Astrocyte (in vitro differentiated cells and primary cell): ENCODE results near the gene MARCHF6. TPM values are rescaled to one million over a fixed set of nuclear protein-coding genes. Genes with fewer than 3 reads are reported as not detected.

Source experiments
- DNase-seq: peaks from one replicate; pipeline ENCODE4 v3.0.0-alpha.2; 2010; ENCODE audit warnings: low read depth
- FAIRE-seq: peaks from 2 replicates; lab custom pipeline; 2011; peaks lifted over from hg19 to GRCh38; lab: Jason Lieb, UNC
- H2AFZ ChIP-seq: 2 replicates; pipeline ENCODE4 v1.6.0; 2012; ENCODE audit warnings: low read depth, low read length, inconsistent platforms
- H3K27ac ChIP-seq: 2 replicates; pipeline ENCODE4 v1.5.1; 2011; ENCODE audit warnings: low read depth, low read length, inconsistent platforms
- H3K27me3 ChIP-seq: 2 replicates; pipeline ENCODE4 v1.6.0; 2011; ENCODE audit warnings: low read length, inconsistent platforms; ENCODE audit not compliant: insufficient read depth
- H3K36me3 ChIP-seq: 2 replicates; pipeline ENCODE4 v1.5.1; 2011; ENCODE audit warnings: low read length, inconsistent platforms; ENCODE audit not compliant: insufficient read depth
- H3K4me1 ChIP-seq: 2 replicates; pipeline ENCODE4 v1.5.1; 2011; ENCODE audit warnings: low read length, inconsistent platforms; ENCODE audit not compliant: insufficient read depth
- H3K4me2 ChIP-seq: 2 replicates; pipeline ENCODE4 v1.6.0; 2012; ENCODE audit warnings: low read length, inconsistent platforms
- H3K4me3 ChIP-seq: 2 replicates; pipeline ENCODE4 v1.5.1; 2011; ENCODE audit warnings: low read depth, mild to moderate bottlenecking, low read length, inconsistent platforms; ENCODE audit not compliant: insufficient read depth
- H3K79me2 ChIP-seq: 2 replicates; pipeline ENCODE4 v1.6.0; 2012; ENCODE audit warnings: mild to moderate bottlenecking, low read length, inconsistent platforms; ENCODE audit not compliant: insufficient read depth
- H3K9ac ChIP-seq: 2 replicates; pipeline ENCODE4 v1.6.0; 2012; ENCODE audit warnings: mild to moderate bottlenecking, low read length, inconsistent platforms
- H3K9me3 ChIP-seq: 2 replicates; pipeline ENCODE4 v1.5.1; 2012; ENCODE audit warnings: low read depth, mild to moderate bottlenecking, low read length, inconsistent platforms; ENCODE audit not compliant: insufficient read depth
- H4K20me1 ChIP-seq: 2 replicates; pipeline ENCODE4 v1.6.0; 2012; ENCODE audit warnings: low read length, inconsistent platforms; ENCODE audit not compliant: insufficient read depth
- H3K27ac Mint-ChIP-seq: one replicate; pipeline ENCODE4 v1.8.0; 2021; ENCODE audit warnings: mild to moderate bottlenecking, mixed read lengths; ENCODE audit not compliant: unreplicated experiment
- H3K27me3 Mint-ChIP-seq: one replicate; pipeline ENCODE4 v1.8.0; 2021; ENCODE audit warnings: low read depth, mixed read lengths; ENCODE audit not compliant: unreplicated experiment
- H3K36me3 Mint-ChIP-seq: one replicate; pipeline ENCODE4 v1.8.0; 2021; ENCODE audit warnings: low read depth, mixed read lengths; ENCODE audit not compliant: unreplicated experiment
- H3K4me1 Mint-ChIP-seq: one replicate; pipeline ENCODE4 v1.8.0; 2021; ENCODE audit warnings: low read depth, mixed read lengths; ENCODE audit not compliant: unreplicated experiment
- H3K4me3 Mint-ChIP-seq: one replicate; pipeline ENCODE4 v1.8.0; 2021; ENCODE audit warnings: mild to moderate bottlenecking, moderate library complexity, mixed read lengths; ENCODE audit not compliant: unreplicated experiment
- H3K9me3 Mint-ChIP-seq: one replicate; pipeline ENCODE4 v1.8.0; 2021; ENCODE audit warnings: mild to moderate bottlenecking, mixed read lengths; ENCODE audit not compliant: unreplicated experiment
- EZH2 ChIP-seq: IDR thresholded peaks from 2 replicates; pipeline ENCODE4 v1.6.1; 2012; ENCODE audit warnings: mild to moderate bottlenecking, low read length, inconsistent platforms; ENCODE audit not compliant: insufficient read depth
- total RNA-seq: library from RNA; stranded (reverse); gene quantifications from 2 replicates; pipeline ENCODE4 v1.2.1, GENCODE V29; 2021
- TF ChIP-seq, protein P1 (sequence below): IDR thresholded peaks from 2 replicates; pipeline ENCODE4 v1.5.1; 2011; ENCODE audit warnings: low read depth, mild to moderate bottlenecking, inconsistent platforms, low read length, moderate library complexity; ENCODE audit not compliant: insufficient read depth

The MARCHF6 gene
- total RNA-seq, 1 donor from 2014 or later = 139 TPM

DNA sequence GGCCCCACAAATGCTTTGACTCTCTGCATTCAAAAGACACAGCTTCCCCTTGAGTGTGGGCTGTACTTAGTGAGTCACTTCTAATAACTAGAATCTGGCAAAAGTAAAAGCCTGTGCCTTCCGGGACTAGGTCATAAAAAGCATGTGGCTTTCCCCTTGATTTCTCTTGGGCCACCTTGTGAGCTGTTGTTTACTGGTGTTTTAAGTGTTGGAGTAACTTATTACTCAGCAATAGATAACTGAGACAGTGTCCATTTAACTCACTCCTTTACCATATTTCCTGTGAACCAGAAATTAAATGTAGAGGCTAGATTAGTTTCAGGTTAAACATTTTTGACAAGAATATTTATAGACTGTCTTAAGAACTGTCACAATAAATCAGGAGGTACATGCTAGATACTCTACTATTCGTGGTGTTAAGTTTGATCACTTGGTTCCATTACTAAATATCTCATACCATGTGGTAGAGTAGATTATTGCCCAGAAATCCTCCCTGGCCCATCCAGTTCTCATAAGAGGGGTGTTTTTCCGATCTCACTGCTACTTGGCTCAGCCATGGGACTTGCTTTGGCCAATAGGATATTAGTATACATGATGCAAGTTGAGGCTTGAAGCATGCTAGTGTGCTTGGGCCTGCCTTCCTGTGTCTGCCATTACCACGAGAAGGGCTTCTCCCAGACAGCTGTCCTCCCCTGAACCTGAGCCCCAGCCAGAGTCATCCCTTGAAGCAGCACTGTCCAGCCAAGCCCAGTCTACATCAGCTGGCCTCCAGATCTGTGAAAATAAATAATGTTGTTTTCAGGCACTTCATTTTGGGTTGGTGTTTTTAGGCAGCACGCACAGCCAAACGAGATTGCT, 35.4 kb upstream of the MARCHF6 start:
- Histone ChIP-seq H3K4me1 (no peaks in the 10 kb centered on the region), H3K79me2 (no peaks in the 10 kb centered on the region), H3K27me3 (no peaks in the 10 kb centered on the region), H3K4me3 (no peak overlapping the region), H3K36me3 (no peaks in the 10 kb centered on the region), H3K4me2 (no peak overlapping the region), H2AFZ (no peak overlapping the region), H4K20me1 (no peaks in the 10 kb centered on the region), H3K9me3 (no peaks in the 10 kb centered on the region), H3K27ac (no peak overlapping the region), H3K9ac (no peak overlapping the region)
- H3K27ac Mint-ChIP-seq = no peak overlapping the region
- TF ChIP-seq, protein P1, sequence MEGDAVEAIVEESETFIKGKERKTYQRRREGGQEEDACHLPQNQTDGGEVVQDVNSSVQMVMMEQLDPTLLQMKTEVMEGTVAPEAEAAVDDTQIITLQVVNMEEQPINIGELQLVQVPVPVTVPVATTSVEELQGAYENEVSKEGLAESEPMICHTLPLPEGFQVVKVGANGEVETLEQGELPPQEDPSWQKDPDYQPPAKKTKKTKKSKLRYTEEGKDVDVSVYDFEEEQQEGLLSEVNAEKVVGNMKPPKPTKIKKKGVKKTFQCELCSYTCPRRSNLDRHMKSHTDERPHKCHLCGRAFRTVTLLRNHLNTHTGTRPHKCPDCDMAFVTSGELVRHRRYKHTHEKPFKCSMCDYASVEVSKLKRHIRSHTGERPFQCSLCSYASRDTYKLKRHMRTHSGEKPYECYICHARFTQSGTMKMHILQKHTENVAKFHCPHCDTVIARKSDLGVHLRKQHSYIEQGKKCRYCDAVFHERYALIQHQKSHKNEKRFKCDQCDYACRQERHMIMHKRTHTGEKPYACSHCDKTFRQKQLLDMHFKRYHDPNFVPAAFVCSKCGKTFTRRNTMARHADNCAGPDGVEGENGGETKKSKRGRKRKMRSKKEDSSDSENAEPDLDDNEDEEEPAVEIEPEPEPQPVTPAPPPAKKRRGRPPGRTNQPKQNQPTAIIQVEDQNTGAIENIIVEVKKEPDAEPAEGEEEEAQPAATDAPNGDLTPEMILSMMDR = no peak
- TF ChIP-seq EZH2 = no peak
- H3K4me3 Mint-ChIP-seq = no peak overlapping the region
- FAIRE-seq (no peak), DNase-seq (no peak)
- no peaks in the 10 kb centered on the region for H3K4me1 Mint-ChIP-seq
- H3K36me3 Mint-ChIP-seq = no peaks in the 10 kb centered on the region
- H3K27me3 Mint-ChIP-seq = peaks cover 7% of the 10 kb centered on the region
- H3K9me3 Mint-ChIP-seq = peaks cover 4% of the 10 kb centered on the region

DNA sequence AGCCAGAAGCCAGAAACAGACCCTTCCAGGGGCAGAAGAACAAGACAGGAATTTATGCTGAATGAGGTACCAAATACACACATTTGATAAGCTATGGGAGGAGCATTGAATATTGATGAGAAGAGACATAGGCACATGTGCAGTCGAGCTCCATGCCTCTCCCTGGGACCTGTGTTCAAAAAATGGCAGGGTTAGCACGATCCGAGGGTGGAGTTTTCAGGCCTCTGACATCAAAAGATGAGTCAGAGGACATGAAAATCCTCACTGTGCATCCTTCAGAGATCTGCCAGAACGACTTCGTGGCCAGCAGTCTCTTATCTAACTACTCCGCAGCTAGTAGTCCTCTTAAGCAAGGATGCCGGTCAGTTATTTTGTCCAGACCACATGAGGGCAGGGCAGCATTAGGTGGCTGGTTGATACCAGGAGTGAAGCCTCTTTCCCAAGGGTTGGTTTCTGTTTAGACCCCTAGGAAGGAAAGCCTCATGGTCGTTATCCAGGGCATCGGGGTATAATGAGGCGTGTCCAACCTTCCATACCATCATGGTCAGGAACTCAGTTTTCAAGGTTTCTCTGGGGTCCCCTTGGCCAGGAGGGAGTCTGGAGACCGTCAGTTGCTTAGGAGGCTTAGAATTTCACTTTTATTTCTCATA, 34.2 kb upstream of the MARCHF6 start:
- no peak overlapping the region for H2AFZ ChIP-seq
- Mint-ChIP-seq H3K9me3 (peaks cover 2% of the 10 kb centered on the region), H3K4me1 (no peaks in the 10 kb centered on the region), H3K4me3 (no peak overlapping the region), H3K27me3 (peaks cover 3% of the 10 kb centered on the region), H3K36me3 (no peaks in the 10 kb centered on the region), H3K27ac (no peak overlapping the region)
- H3K79me2 ChIP-seq = no peaks in the 10 kb centered on the region
- DNase-seq = no peak
- no peak for FAIRE-seq
- H3K4me3 ChIP-seq = no peak overlapping the region
- no peaks in the 10 kb centered on the region for H4K20me1 ChIP-seq
- H3K4me1 ChIP-seq = no peaks in the 10 kb centered on the region
- H3K27ac ChIP-seq = no peak overlapping the region
- no peaks in the 10 kb centered on the region for H3K36me3 ChIP-seq
- H3K9me3 ChIP-seq = no peaks in the 10 kb centered on the region
- H3K9ac ChIP-seq = no peak overlapping the region
- TF ChIP-seq, protein P1 = no peak
- TF ChIP-seq EZH2 = no peak
- H3K27me3 ChIP-seq = no peaks in the 10 kb centered on the region
- no peak overlapping the region for H3K4me2 ChIP-seq
